AG09319 (cell line): ENCODE data around the gene CACNA1C.

ENCODE experiments used
- DNase-seq: peaks from one replicate; pipeline ENCODE4 v3.0.0-alpha.2; 2010; ENCODE audit warnings: low read depth; ENCODE audit errors: extremely low read depth
- CTCF ChIP-seq: IDR thresholded peaks from 2 replicates; pipeline ENCODE4 v1.5.1; 2011; ENCODE audit warnings: low read depth, mild to moderate bottlenecking, inconsistent platforms, low read length, moderate library complexity

Gene CACNA1C

GRCh38 chr12:2582631-2583030 lies 529.8 kb downstream of the CACNA1C start:
- DNase-seq = no peak
- TF ChIP-seq CTCF = no peak

DNA sequence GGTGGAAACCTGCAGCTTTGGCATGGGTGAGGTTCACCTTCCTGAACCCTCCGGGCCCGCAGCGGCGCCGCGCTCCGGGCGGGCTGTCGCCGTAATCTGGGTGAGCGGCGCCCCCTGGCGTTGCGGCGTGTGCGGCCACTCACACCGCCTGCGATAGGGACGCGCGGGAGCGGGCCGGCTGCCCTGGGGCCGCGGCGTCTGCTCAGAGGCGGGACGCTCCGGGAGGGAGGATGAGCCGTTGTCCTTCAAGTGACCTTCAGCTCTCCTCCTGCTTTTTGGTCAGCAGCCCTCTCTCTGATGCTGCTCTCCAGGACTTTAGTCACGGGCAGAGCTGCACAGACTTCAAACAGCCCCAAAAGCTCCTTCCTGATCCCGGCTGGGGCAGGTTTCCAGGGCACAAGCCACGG lies 530.3 kb downstream of the CACNA1C start:
- peak; percentile 53 for TF ChIP-seq CTCF
- DNase-seq = no peak

GRCh38 chr12:2583642-2584401 lies 531.0 kb downstream of the CACNA1C start:
- no peak for TF ChIP-seq CTCF

DNA sequence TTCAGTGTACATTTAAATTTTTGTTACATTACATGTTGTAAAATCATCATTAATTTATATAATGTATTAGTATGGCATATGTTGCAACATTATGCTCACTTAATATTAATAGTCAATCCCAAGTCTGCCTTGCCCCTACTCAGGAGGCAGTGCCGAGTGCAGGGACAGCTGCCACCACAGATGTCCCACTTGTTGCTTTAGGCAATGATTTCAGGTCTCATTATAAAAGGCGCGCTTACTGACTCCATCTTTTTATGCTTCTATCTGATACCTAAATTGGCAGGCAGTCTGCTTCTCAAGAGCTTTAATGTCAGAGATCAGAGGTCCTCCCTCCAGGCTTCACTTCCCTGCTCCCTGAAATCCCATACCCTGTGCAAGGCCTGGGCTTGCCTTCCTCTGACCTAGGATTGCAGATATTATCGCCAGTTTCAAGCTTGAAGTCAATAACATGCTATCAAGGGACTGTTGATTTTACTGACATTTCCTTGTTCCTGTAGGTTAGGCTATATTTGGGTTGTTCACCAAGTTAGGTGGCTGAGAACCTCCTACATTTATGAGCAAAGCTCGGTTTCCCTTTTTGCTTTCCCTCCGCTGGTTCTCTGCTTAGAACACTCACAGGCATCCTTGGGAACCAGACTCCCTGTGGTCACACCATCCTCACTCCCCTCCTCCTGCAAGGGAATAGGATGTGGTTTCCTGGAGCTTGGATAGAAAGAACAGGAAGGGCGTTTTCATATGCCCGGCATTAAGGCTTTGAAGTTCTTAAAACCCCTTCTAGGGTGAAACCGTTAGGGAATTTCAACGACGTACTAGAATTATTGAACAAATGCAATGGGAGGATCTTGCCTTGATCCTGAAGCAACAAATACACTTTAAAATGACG lies 533.6 kb downstream of the CACNA1C start:
- no peak for TF ChIP-seq CTCF
- DNase-seq = no peak

More at GRCh38 chr12:2583642-2584401, 531.0 kb downstream of the CACNA1C start:
- no peak for DNase-seq

- no peak for TF ChIP-seq CTCF
- no peak for DNase-seq
Observed at GRCh38 chr12:2588345-2588744, 535.6 kb downstream of the CACNA1C start.

DNA sequence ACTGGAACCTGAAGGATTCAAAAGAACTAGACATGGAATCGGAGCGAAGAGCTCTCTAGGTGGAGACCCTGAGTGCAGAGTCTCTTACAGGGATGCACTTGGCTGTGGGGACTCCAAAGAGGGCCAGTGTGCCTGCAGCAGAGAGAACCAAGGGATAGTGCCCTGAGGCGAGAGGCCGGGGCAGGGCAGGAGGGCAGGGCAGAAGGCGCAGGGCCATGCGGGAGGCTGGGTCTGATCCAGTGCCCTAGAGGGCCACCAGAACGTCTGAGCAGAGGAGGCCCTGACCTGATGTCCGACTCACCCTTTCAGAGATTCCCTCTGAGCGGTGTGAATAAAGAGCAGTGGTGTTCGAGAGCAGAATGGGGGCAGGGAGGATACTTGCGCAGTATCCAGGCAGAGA lies 536.6 kb downstream of the CACNA1C start:
- DNase-seq = no peak

More for the DNA sequence above, 536.6 kb downstream of the CACNA1C start:
- no peak for TF ChIP-seq CTCF
